Hematopoietic multipotent progenitor cell treated with erythropoietin and hydrocortisone succinate and interleukin-3 and kit ligand, for 8 days (in vitro differentiated cells): ENCODE results near the gene CCL18.
"Not testable (repeated sequence)": the region's sequence is repeated elsewhere in the genome, so short reads cannot be mapped to it uniquely, and the experiment has no call there.

ENCODE experiments used
- DNase-seq: peaks from one replicate; pipeline ENCODE4 v3.0.0-alpha.2; 2015

Gene CCL18

DNA sequence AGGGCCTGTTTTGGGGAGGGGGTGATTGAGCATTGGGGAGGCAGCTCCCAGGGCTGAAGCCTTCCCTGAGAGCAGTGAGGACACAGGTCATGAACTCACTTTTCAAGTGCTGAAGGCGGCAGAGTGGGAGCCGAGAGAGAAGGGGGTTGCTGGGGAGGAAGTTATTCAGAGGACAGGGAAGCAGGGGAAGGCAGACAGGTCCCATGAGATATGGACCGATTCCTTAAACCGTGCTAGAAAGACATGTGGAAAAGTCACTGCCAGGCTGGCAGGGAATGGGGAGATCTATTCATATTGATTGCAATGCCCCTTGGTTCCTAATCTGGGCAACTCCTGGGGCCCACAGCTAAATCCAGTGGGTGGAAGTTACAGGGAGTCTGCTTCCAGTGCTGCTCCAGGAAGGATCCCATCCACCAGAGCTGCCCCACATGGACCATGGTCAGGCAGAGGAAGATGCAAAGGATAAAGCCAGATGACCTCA, 40.7 kb downstream of the CCL18 start:
- no peak for DNase-seq

DNA sequence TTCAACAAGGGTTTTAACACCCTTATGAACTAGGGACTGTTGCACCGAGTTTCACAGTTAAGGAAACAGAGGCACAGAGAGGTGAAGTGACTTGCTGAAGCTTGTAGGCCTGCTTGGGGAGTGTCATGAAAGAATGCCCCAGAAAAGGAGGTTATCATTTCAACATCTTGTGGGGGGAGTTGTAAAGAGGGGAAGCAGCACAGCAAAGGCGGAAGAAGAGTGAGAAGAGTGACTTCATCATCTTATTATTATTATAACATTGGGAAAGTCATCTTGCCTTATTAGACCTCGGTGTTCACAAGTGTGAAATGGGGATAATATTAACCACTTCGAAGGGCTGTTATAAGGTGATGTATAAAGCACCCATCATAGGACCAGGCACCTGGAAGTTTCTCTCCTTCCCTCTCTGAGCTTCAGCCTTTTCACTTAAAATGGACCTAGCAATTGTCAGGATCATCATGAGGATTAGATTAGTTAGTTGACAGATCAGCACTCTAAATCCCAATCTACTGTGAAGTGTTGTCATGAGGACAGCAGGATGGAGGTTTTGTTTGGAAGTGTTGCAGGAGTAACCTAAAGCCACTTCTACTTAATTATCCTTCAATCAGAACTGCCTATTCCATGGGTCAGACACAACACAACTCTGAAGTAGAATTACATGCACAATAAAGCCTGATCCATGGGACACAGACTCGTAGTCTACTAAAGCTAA, 41.9 kb downstream of the CCL18 start:
- no peak for DNase-seq

DNA sequence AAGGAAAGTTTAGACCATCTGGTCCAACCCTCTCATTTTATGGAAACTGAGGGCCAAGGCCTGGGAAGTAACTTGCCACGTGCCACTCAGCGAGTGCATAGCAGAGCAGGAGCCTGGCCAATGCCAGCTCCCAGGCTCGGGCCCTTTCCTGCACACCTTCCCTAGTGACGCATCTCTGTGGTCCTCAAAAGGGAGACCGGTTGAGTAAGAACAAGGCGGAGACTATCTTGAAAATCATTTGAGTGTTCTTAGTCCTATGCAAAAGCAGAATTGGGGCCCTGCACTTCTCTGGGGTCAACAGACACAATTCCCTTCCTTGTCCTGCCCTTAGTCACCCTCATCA, 42.4 kb downstream of the CCL18 start:
- DNase-seq = no peak

DNA sequence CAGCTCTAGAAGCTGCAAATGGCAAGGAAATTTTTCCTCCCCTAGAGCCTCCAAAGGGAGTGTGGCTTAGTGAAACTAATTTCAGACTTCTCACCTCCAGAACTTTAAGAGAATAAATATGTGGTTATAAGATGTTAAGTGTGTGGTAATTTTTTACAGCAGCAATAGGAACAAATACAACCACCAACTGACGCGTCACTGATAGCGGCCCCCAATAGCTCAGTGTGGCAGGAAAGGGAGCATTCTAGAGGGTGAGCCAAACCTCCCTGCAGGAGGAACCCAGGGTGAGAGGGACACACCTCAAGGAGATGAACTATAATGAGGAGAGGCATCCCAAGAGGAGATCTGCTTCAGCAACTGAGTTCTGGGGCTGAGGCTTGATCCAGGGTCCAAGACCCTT, 43.6 kb downstream of the CCL18 start:
- no peak for DNase-seq

DNA sequence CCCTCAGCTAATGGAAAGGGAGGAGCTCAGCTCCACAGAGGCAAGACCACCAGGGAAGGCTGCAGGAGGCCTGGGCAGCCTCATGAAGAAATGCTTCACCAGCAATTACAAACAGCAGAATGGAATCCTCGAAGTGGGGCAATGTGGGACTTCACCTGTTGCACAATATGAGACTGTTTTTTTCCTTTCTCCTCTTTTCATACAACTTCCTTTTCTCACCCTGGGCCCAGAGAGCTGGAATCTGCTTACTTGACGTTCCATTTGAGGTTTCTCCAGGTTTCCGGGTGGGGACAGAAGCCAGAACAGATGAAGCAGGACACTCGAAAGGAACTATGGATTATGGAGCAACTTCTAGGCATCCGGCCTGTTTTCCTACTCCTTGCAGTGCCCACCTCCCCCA, 44.2 kb downstream of the CCL18 start:
- not testable (repeated sequence) for DNase-seq

DNA sequence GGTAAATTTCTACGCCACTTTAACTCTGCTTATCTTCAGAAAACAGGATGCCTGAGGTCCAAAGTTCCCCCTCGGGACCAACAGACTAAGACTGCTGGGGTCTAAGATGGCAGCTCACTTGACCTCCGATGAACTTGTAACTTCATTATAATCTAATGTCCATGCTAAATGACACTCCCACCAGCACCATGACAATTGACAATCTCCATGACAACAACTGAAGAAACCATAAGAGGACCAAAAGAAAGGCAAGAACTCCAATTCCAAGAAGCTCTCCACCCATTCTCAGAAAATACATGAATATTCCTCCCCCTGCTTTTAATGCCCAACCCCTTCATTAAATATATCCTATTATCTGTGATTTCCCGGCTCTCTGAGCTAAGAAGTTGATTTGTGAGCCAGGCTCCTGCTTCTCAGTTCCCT, 47.0 kb downstream of the CCL18 start:
- peak; percentile 41 for DNase-seq

DNA sequence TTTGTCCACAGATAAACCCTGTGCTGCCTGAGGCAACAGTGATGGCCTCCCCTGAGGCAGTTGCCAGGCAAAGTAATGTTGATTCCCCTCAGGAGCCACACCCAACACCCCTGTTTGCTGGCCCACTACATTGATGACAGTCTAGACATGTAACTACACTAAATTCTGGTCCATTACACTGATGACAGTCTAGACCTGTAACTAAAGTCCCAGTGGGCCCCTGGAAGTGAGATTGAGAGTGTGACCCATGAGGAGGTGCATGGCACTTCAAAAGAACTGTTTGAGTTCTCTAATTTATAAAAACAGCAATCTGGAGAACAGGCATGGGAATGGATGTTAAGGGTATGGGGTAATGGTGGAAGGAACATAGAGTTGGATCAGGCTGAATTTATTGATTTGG, 48.5 kb downstream of the CCL18 start:
- DNase-seq = no peak

DNA sequence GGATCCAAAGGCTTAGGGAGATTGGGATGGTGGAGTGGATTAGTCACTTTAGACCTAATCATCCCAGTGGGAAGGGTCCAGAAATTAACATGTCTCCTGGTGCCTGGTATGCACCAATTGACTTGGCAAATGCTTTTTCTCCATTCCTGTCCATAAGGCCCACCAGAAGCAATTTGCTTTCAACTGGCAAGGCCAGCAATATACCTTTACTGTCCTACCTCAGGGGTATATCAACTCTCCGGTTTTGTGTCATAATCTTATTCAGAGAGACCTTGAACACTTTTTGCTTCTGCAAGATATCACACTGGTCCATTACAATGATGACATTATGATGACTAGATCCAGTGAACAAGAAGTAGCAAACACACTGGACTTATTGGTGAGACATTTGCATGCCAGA, 49.1 kb downstream of the CCL18 start:
- DNase-seq = not testable (repeated sequence)

DNA sequence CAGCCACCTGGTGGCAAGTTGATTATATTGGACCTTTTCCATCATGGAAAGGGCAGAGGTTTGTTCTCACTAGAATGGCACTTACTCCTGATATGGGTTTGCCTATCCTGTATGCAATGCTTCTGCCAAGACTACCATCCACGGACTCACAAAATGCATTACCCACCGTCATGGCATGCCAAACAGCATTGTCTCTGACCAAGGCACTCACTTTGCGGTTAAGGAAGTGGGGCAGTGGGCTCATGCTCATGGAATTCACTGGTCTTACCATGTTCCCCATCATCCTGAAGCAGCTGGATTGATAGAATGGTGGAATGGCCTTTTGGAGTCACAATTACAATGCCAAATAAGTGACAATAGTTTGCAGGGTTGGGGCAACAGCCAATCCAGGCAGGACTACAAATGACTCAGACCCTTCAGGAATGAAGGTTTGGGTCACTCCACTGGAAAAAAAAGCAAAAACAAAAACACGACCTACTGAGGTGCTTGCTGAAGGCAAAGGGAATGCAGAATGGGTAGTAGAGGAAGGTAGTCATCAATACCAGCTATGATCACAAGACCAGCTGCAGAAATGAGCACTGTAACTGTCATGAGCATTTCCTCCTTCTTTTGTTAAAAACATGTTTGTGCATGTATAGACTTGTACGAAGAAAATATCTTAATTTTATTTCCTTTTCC, 51.0 kb downstream of the CCL18 start:
- not testable (repeated sequence) for DNase-seq

DNA sequence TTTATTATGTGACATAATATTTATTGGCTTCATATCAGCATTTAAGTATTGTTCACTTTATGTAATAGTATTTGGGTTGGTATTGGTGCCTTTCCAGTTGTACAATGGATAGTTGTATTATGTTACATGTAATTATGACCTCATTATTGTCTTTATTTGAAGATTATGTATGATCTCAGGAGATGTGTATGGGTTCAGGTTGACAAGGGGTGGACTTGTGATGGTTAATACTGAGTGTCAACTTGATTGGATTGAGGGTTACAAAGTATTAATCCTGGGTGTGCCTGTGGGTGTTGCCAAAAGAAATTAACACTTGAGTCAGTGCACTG, 51.5 kb downstream of the CCL18 start:
- not testable (repeated sequence) for DNase-seq

DNA sequence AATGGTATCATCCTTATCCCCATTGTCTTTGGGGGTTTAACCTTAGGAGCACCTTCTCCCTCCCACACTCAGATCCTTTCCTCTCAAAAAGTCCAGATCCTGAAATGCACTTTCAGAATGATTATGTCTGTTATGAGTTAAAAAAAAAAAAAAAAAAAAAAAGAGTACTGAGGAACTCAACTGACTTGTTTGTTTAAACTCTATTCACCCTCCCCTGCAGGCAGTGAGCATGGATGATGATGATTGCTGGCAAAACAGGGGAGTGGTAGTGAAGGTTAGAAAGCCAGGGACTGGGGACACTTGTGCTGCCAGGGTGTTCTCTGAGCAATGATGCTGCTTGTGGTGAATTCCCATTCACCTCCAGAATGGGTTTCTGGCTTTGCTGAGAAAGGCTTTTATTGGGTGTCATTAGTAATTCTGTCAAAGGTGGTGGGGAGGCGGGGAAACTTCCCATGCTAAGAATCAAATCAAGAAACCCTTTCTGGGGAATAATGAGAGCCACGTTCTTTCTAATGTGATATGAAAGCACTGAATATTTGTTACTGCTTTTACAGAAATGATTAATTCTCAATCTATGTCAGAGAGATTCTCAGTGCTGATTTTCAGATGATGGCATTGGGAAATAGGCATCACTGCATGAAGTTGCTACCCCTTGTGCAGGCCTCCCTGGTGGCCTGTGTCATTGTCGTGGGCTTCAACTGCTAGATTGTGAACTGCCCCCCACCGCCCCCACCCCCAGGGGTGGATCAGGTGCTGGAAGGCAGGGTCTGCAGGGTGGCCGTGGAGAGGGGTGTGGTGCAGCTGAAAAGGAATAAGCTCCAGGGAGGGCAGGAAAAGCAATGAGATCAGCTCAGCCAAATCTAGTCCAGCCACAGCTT, 53.7 kb downstream of the CCL18 start:
- no peak for DNase-seq

DNA sequence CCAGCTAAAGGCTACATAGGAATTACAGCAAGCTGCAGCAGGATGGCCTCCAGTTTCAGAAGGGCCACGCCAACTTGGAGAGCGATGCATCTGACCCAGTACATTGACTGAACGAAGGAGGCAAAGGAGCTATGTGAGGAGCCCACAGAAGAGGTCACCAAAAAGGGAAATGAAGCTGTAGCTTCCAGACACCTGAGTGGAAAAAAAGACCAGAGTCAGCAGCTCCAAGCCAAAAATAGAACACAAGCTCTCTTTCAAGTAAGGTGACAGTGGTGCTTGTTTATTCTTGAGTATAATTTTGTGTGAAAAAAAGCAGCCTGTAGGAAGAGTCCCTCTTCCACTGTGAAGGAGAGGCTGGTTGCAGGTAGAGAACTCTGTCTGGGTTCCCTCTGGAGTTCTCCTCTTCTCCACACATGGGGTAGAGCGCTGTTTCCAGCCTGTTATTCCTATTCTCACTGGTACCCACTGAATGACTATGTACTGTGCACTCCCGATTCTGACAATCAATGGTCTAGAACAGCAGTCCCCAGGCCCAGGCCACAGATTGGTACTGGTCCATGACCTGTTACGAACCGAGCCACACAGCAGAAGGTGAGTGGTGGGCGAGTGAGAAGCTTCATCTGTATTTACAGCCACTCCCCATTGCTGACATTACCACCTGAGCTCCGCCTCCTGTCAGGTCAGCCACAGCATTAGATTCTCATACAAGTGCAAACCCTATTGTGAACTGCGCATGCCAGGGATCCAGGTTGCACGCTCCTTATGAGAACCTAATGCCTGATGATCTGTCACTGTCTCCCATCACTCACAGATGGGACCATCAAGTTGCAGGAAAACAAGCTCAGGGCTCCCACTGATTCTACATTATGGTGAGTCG, 54.6 kb downstream of the CCL18 start:
- no peak for DNase-seq

DNA sequence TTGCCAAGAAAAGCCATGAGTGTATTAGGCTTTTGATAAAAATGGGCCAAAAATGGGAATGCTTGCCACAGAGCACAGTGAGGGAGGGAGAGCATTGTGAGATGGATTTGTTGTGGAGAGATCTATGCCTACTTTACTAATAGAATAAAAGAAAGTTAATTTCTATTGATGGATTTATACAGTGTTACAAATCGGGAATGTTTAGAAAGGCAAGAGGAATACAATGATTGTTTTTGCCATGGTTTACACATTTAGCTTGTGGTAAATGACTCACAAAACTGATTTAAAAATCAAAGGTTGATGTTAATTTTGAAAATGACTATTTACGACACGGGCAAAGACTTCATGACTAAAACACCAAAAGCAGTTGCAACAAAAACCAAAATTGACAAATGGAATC, 56.1 kb downstream of the CCL18 start:
- DNase-seq = no peak

DNA sequence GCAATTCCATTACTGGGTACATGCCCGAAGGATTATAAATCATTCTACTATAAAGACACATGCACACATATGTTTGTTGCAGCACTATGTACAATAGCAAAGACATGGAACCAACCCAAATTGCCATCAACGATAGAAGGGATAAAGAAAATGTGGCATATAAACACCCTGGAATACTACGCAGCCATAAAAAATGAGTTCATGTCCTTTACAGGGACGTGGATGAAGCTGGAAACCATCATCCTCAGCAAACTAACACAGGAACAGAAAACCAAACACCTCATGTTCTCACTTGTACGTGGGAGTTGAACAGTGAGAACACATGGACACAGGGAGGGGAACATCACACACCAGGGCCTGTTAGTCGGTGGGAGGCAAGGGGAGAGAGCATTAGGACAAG, 57.0 kb downstream of the CCL18 start:
- not testable (repeated sequence) for DNase-seq
